Measurements from ENCODE around the gene TMEM115. TPM values are rescaled to one million over a fixed set of nuclear protein-coding genes. Genes with fewer than 3 reads are reported as not detected.

The TMEM115 gene
- total RNA-seq, 2 experiments from 2014 or later, result 22.1 to 22.7 TPM

DNA sequence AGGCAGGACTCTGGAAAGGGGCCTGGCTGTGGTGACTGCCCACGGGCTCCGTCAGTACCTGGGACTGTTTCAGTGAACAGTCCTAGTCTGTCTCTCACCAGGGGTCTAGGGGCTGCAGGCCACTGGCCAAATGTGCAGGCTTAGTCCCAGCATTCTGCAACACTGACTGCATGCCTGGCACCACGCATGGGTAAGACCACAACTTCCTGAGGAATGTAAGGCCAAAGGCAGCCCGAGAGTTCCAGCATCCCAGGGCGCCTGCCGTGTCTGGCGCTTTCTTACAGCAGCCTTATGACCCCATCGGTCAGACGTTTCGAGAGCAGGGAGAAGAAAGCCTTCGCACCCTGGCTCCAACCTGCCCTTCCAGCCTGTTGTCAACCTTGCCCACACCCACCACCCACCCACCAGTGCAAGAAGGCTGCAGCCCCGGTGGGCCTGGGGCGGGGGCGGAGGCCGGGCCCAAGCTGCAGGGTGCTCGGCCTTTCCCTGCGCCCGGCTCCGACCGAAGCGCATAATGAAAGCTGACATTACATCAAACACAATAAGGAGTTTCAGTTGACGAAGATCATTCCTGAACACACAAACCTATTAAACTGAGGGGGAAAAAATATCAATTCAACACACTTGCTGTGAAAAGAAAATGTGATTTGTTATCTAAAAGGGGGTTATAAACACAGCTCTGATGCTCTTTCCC is 29.5 kb upstream of the TMEM115 start:
- H3K27ac Mint-ChIP-seq, result no peak overlapping the region
- no peaks in the 10 kb centered on the region for H3K36me3 Mint-ChIP-seq (ENCODE audit: low read depth)
- DNase-seq, result no peak
- no peaks in the 10 kb centered on the region for H3K27me3 Mint-ChIP-seq
- CTCF ChIA-PET, result no interaction called here
- no peaks in the 10 kb centered on the region for H3K9me3 Mint-ChIP-seq
- peaks cover 6% of the 10 kb centered on the region for H3K4me1 Mint-ChIP-seq
- POLR2A ChIA-PET, result no interaction called here
- H3K4me3 Mint-ChIP-seq, result no peak overlapping the region

DNA sequence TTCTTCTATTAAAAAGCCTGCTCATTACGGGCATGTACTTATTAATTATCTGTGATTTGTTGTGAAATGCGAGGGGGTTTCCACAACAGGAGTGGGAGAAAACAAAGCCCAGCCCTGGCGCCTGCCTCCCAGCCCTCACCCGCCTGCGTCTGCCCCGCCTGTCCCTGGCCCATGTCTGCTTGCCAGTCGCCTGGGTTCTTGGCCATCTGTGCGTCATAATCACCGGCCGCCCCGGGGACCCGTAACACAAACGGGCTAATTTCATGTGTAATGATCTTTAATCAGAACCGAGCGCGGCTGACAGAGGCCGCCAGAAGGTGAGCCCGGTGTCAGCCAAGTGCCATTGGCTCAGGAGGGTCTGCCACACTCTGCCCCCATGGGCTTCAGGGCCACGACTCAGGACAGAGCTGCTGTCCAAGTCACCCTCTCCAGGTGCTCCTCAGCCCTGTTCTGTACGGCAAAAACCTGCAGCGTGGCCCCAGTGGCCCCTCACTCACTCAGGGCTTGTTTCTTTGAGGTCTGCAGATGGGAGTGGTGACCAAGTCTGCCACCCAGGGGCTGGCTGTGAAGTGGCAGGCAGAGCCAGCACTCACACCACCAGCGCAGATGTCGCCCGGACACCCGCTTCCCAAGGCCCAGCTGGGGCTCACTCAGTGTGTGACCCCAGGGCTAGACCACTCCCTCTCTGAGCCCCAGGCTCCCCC is 28.8 kb upstream of the TMEM115 start:
- ChIA-PET CTCF (no interaction called here), POLR2A (no interaction called here)
- H3K36me3 Mint-ChIP-seq (ENCODE audit: low read depth), result no peaks in the 10 kb centered on the region

DNA sequence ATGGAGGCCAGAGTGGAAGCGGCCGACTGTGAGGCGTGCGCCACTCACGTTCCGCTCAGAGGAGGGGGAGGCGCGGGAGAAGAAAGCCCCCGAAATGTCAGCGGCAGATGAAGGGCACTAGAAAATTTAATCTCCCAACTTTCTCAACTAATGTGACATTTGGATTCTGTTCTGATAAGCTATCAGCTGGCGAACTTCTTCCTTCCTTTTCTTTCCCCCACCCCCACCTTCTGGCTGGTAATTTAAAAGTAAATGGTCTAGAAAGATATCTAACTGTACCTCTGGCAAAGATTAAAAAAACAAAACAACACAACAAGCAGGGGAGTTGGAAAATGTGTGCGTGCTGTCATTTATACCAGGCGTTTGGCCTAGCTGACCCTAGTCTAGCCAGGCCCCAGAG is 26.4 kb upstream of the TMEM115 start:
- Mint-ChIP-seq H3K9me3 (no peaks in the 10 kb centered on the region), H3K36me3 (ENCODE audit: low read depth) (no peaks in the 10 kb centered on the region), H3K4me3 (no peak overlapping the region), H3K4me1 (no peaks in the 10 kb centered on the region), H3K27me3 (no peaks in the 10 kb centered on the region), H3K27ac (no peak overlapping the region)
- no peak for DNase-seq
- CTCF ChIA-PET, result no interaction called here
- POLR2A ChIA-PET, result interaction anchor here (1.3 kb wide), 1 partner anchor 11 kb away, joined by 3 read pairs; no protein-coding TSS in a partner anchor

More for the DNA sequence above, 28.8 kb upstream of the TMEM115 start:
- Mint-ChIP-seq H3K27me3 (no peaks in the 10 kb centered on the region), H3K4me3 (no peak overlapping the region), H3K27ac (no peak overlapping the region), H3K4me1 (peaks cover 6% of the 10 kb centered on the region), H3K9me3 (no peaks in the 10 kb centered on the region)
- no peak for DNase-seq

DNA sequence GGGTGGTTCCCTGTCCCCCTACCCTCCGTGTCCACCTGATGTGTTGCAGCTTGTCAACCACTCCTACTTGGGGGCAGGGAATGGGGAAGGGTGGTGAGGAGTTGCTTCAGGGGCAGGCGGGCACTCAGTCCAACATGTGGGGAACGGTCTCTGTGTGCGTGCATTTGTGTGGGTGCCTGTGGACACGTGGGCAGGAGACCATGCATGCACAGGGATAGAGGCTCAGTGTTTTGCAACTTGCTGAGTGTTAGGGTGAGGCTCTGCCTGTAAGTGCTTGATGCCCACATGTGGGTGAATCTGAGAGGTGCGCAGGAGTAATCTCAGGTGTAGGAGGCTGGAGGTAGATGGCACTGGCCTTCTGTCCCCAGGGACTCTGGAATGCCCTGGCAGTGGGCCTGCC is 24.4 kb upstream of the TMEM115 start:
- CTCF ChIA-PET, result no interaction called here
- Mint-ChIP-seq H3K27me3 (no peaks in the 10 kb centered on the region), H3K9me3 (no peaks in the 10 kb centered on the region), H3K4me3 (no peak overlapping the region), H3K36me3 (ENCODE audit: low read depth) (no peaks in the 10 kb centered on the region), H3K4me1 (no peaks in the 10 kb centered on the region), H3K27ac (no peak overlapping the region)
- DNase-seq, result no peak
- POLR2A ChIA-PET, result no interaction called here

DNA sequence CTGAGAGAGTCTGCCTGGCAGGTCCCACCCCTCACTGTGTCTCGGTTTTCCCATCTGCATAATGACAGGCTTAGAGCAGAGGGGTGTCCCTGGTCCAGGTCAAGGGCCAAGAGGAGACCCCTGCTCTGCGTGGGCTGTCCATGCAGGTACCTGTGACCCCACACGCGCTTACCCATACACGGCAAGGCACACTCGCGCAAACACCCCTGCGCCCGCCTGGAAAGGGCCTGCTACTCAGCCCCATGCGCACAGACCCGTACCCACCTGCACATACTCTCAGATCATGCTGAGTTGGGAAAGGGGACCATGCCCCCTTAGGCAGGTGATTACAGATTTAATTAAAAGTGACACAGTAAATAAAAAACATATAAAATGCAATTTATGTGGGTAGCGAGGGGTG is 23.4 kb upstream of the TMEM115 start:
- DNase-seq, result no peak
- ChIA-PET CTCF (no interaction called here), POLR2A (no interaction called here)
- Mint-ChIP-seq H3K27me3 (no peaks in the 10 kb centered on the region), H3K9me3 (no peaks in the 10 kb centered on the region), H3K4me1 (no peaks in the 10 kb centered on the region), H3K27ac (no peak overlapping the region), H3K4me3 (no peak overlapping the region), H3K36me3 (ENCODE audit: low read depth) (no peaks in the 10 kb centered on the region)

DNA sequence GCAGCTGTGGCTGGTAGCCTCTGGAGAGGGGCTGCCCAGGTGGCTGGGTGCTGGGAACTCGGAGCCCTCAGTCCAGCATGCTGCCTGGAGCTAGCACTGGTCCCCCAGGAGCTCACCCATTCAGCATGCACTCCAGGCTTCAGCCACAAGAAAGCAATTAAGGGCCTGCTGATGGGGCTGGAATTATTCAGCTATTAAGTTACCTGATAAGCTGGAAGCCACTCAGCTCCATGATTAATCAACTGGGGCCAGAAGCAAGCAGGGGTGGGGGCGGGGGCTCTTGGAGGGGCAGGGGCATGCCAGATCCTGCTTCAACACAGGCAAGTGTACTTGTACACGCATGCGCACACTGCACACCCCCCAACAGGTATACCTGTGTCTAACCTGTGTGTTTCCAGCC is 22.1 kb upstream of the TMEM115 start:
- no peaks in the 10 kb centered on the region for H3K27me3 Mint-ChIP-seq
- H3K9me3 Mint-ChIP-seq, result no peaks in the 10 kb centered on the region
- no peak overlapping the region for H3K4me3 Mint-ChIP-seq
- no peak for DNase-seq
- ChIA-PET POLR2A (no interaction called here), CTCF (interaction anchor here (1.2 kb wide), 1 partner anchor 294 kb away, joined by 3 read pairs; no protein-coding TSS in a partner anchor)
- H3K36me3 Mint-ChIP-seq (ENCODE audit: low read depth), result no peaks in the 10 kb centered on the region
- no peaks in the 10 kb centered on the region for H3K4me1 Mint-ChIP-seq
- no peak overlapping the region for H3K27ac Mint-ChIP-seq

DNA sequence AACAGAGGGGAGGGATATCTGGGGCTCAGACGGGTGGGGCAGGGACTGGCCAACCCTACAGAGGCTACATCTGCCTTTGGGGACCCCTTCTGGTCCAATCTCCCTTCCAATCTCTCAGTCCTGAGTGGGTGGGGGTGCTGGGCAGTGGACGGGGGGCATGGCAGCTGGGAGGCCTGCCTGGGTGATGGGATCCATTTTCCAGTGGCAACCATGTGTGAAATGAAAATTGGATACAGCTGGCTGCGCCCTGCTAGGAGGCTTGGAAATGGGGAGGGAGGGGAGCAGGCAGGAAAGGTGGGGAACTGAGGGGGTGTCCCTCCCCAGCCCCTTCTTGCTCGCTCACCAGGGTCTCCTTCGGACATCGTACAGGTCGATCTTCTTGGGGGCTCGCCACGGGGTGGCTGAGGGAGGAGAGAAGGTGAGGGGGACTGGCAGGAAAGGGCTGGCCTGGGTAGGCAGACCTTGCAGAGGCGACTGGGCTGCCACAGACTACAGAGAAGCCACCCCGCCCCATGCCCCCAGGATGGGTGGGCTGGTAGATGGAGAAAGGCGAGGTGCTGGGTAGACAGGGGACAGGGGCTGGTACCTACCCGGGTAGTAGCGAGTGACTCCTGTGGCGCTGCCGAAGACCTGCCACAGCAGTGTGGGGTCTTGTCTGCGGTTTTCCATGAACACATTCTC is 21.2 kb upstream of the TMEM115 start:
- Mint-ChIP-seq H3K4me1 (no peaks in the 10 kb centered on the region), H3K27me3 (no peaks in the 10 kb centered on the region), H3K9me3 (no peaks in the 10 kb centered on the region), H3K36me3 (ENCODE audit: low read depth) (no peaks in the 10 kb centered on the region), H3K27ac (no peak overlapping the region), H3K4me3 (no peak overlapping the region)
- ChIA-PET CTCF (interaction anchor here (1.2 kb wide), 1 partner anchor 295 kb away, joined by 3 read pairs; no protein-coding TSS in a partner anchor), POLR2A (no interaction called here)
- no peak for DNase-seq

DNA sequence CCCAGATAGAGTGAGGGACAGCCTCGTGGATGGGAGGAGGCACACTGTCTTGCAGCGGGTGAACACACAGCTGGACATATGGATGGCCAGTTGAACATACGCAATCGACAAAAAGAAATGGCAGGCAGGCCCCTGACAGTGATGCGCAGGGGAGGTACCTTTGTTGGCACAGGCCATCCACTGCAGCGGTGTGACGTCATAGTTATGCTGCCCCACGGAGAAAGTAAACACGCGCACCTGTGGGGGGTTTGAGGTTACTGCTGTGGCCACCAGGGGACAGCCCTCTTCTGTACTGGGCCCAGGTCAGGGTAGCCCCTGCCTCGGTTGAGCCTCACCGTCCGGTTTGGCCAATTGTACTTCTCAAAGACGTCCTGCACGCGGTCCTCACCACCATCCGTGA is 19.4 kb upstream of the TMEM115 start:
- no peaks in the 10 kb centered on the region for H3K36me3 Mint-ChIP-seq (ENCODE audit: low read depth)
- DNase-seq, result no peak

DNA sequence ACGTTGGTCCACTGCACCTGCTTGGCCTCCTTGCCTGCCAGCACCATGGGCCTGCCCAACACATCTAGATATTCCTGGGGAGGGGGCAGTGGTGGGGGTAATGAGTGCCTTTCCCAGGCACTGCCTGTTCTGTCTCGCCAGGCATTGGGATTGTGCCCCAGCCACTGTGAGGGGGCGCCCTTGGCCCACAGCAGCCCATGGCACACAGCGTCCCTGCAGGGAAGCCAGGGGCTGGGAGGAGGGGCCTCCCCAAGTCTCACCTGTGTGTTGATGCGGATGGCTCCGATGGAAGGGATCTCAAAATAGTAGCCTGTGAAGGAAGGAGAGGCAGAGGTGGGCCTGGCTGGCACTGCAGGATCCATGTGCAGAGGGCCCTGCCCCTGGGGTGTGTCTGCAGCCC is 18.7 kb upstream of the TMEM115 start:
- H3K27me3 Mint-ChIP-seq, result no peaks in the 10 kb centered on the region

More for the DNA sequence above, 19.4 kb upstream of the TMEM115 start:
- no peaks in the 10 kb centered on the region for H3K27me3 Mint-ChIP-seq
- POLR2A ChIA-PET, result no interaction called here
- H3K4me1 Mint-ChIP-seq, result no peaks in the 10 kb centered on the region
- H3K9me3 Mint-ChIP-seq, result no peaks in the 10 kb centered on the region
- H3K27ac Mint-ChIP-seq, result no peak overlapping the region
- H3K4me3 Mint-ChIP-seq, result no peak overlapping the region
- CTCF ChIA-PET, result no interaction called here

DNA sequence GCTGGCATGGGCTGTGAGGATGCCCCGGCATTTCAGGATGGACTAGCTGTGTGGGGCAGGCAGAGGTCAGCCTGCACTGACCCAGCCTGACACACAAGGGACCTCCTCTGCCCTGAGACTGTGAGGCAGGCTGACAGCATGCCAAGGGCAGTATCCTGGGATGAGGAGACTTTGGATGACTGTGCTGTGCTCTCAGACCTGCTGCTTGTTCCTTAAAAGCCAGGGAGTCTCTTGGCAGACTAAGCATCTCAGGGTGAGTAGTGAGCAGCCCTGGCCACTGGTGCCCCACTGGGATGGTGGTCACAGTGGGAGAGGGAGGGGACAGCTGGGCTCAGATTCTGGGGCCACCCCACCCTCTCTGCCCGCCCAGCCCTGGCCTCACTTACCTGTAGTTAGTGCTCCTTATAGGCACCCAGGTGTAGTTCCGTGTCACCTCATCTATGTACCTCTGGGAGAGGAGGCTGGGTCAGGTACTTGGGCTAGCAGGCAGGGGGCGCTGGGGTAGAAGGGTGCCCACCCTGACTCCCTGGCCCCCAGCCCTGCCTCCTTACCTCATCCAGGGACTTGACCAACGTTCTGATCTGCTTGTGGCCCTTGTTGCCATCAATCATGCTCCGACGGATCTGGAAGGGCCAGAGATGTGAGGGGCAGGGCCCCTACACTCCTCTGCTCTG is 16.1 kb upstream of the TMEM115 start:
- Mint-ChIP-seq H3K4me1 (no peaks in the 10 kb centered on the region), H3K9me3 (no peaks in the 10 kb centered on the region)
- POLR2A ChIA-PET, result no interaction called here

More for the DNA sequence above, 18.7 kb upstream of the TMEM115 start:
- no peaks in the 10 kb centered on the region for H3K4me1 Mint-ChIP-seq
- CTCF ChIA-PET, result no interaction called here
- no peak for DNase-seq
- no peak overlapping the region for H3K4me3 Mint-ChIP-seq
- no peaks in the 10 kb centered on the region for H3K9me3 Mint-ChIP-seq
- POLR2A ChIA-PET, result no interaction called here
- no peak overlapping the region for H3K27ac Mint-ChIP-seq
- no peaks in the 10 kb centered on the region for H3K36me3 Mint-ChIP-seq (ENCODE audit: low read depth)

DNA sequence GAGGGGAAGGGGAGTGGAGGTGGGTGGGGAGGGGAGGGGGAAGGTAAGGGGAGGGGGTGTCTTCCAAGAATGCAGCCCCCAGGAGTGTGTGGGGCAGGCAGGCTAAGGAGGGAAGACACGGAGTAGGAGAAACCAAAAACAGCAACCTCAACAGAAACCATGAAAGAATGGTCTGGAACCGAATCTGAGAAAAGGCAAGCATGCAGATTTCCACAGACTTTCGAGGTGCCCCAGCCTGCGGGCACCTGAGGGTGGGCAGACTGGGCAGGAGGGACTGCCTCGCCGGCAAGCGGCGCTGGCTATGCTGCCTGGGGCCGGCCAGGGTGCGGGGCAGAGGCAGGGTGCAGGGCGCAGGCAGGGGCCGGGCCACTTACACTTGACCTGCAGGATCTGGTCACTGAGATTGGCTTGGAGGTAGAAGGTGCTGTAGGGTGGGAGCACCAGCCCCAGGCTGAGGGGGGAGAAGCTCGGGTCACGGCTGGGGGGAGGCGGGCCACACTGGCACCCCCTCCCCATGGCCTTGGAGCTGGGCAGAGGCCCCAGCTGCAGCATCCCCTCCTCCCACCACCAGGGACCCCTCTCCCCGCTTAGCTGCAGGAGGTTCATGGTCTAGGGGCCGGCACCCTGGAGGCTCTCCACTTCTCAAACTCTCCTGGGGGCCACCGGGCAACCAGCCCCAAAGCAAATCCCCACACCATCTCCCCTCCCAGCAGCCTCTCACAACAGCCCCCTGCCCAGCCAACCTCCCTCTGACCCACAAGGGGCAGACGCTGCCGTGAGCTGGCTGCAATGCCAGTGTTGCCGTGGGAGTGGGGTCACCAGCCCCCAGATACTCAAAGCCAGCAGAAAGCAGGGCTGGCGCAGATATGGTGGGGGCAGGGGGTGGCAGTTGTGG is 15.3 kb upstream of the TMEM115 start:
- DNase-seq, result no peak
- no peak overlapping the region for H3K4me3 Mint-ChIP-seq
- ChIA-PET CTCF (no interaction called here), POLR2A (no interaction called here)
- H3K9me3 Mint-ChIP-seq, result no peaks in the 10 kb centered on the region
- H3K36me3 Mint-ChIP-seq (ENCODE audit: low read depth), result no peaks in the 10 kb centered on the region
- H3K4me1 Mint-ChIP-seq, result no peaks in the 10 kb centered on the region
- no peak overlapping the region for H3K27ac Mint-ChIP-seq
- H3K27me3 Mint-ChIP-seq, result no peaks in the 10 kb centered on the region

More for the DNA sequence above, 16.1 kb upstream of the TMEM115 start:
- no peak overlapping the region for H3K4me3 Mint-ChIP-seq
- H3K27me3 Mint-ChIP-seq, result no peaks in the 10 kb centered on the region
- no peaks in the 10 kb centered on the region for H3K36me3 Mint-ChIP-seq (ENCODE audit: low read depth)
- no peak for DNase-seq
- H3K27ac Mint-ChIP-seq, result no peak overlapping the region
- CTCF ChIA-PET, result no interaction called here

DNA sequence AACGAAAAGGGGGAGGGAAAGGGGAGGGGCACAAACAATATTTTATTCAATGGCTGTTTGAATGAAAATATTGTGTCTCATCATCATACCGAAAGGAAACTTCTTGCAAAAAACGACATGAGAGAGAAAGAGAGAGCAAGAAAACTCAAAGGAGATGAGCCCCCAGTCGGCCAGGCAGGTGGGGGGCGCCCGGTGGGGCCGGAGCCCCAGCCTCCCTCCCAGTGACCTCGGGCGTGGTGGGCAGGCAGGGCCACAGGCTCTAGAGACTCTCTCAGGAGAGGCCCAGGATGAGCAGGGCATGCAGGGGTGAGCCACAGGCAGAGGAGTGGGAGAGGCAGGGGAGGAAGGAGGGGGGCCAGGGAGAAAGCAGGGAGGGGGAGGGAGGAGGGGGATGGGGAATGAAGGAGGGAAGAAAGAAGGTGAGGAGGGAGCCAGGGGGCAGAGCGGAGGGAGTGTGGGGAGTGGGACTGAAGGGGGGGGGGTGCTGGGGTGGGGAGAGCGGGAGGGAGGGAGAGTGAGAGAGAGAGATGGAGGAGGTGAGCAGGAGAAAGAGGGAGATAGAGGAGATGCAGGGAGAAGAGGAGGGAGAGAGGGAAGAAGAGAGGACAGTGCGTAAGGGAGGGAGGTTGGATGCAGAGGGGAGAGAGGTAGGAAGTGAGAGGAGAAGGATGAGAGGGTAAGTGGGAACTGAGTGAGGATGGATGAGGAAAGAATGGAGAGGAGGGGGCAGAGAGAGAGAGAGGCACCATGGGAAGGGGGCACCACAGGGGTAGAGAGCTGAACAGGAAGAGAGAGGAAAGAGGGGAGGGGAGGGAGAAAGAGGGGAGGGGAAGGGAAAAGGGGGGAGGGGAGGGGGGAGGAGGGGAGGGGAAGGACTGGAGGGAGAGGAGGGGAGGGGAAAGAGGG is 14.1 kb upstream of the TMEM115 start:
- CTCF ChIA-PET, result no interaction called here
- POLR2A ChIA-PET, result no interaction called here
- Mint-ChIP-seq H3K27ac (no peak overlapping the region), H3K36me3 (ENCODE audit: low read depth) (no peaks in the 10 kb centered on the region), H3K4me1 (no peaks in the 10 kb centered on the region), H3K9me3 (no peaks in the 10 kb centered on the region), H3K27me3 (no peaks in the 10 kb centered on the region), H3K4me3 (no peak overlapping the region)
- DNase-seq, result no peak

Measured in activated CD4-positive, alpha-beta memory T cell treated with anti-CD3 and anti-CD28 coated beads, Interleukin-2, amount 10 ng/mL, durations not matched to agents 7 days and 5 days (primary cell).